HG03520 (cell line): ENCODE data around the gene HNF4A.

Source experiments
- ATAC-seq: cut with Tn5 transposase; IDR thresholded peaks from one replicate; pipeline ENCODE4 v1.9.1; 2021; ENCODE audit warnings: mild to moderate bottlenecking, moderate library complexity; ENCODE audit not compliant: unreplicated experiment

The HNF4A gene

GRCh38 chr20:44392088-44392775, 36.7 kb downstream of the HNF4A start:
- no peak for ATAC-seq

- ATAC-seq = no peak
Observed at GRCh38 chr20:44392776-44393607, 37.5 kb downstream of the HNF4A start.

- ATAC-seq = no peak
Observed at GRCh38 chr20:44393608-44394451, 38.3 kb downstream of the HNF4A start.

GRCh38 chr20:44394452-44394701, 38.9 kb downstream of the HNF4A start:
- no peak for ATAC-seq

- ATAC-seq = no peak
Observed at GRCh38 chr20:44394702-44395460, 39.4 kb downstream of the HNF4A start.

- ATAC-seq = no peak
Observed at GRCh38 chr20:44395461-44396340, 40.2 kb downstream of the HNF4A start.

- no peak for ATAC-seq
Observed at GRCh38 chr20:44396369-44397130, 41.1 kb downstream of the HNF4A start.

GRCh38 chr20:44398335-44398734, 42.8 kb downstream of the HNF4A start:
- no peak for ATAC-seq

- ATAC-seq = no peak
Observed at GRCh38 chr20:44399446-44399845, 43.9 kb downstream of the HNF4A start.

GRCh38 chr20:44400671-44400969, 45.1 kb downstream of the HNF4A start:
- ATAC-seq = no peak

GRCh38 chr20:44400970-44401769, 45.7 kb downstream of the HNF4A start:
- no peak for ATAC-seq

GRCh38 chr20:44401770-44402390, 46.4 kb downstream of the HNF4A start:
- ATAC-seq = no peak

- no peak for ATAC-seq
Observed at GRCh38 chr20:44402391-44403193, 47.1 kb downstream of the HNF4A start.

GRCh38 chr20:44403194-44404112, 48.0 kb downstream of the HNF4A start:
- ATAC-seq = no peak

GRCh38 chr20:44404204-44405181, 49.0 kb downstream of the HNF4A start:
- no peak for ATAC-seq
